HCT116 (cell line): ENCODE measurements around the gene CARMIL1. TPM values are rescaled to one million over a fixed set of nuclear protein-coding genes. Genes with fewer than 3 reads are reported as not detected.

Source experiments
- ATAC-seq: fragments of 200-7000 bp; cut with Tn5 transposase; 2 replicates; pipeline ENCODE4 v1.9.1; 2020; ENCODE audit warnings: mild to moderate bottlenecking, moderate library complexity
- BruUV-seq: library from RNA; stranded (reverse); fragments of 400-500 nt; replicated peaks from 2 replicates; lab custom pipeline; 2021; lab: Mats Ljungman, UMichigan
- CTCF ChIA-PET: fragments of 300-600 bp; sonication (Branson Sonifier 250); formaldehyde crosslinking; loops from one replicate; lab custom pipeline; 2021; ENCODE audit warnings: antibody characterized with exemption; lab: Charles Lee
- POLR2A ChIA-PET: fragments of 300-600, 350-600 bp; sonication (Branson Sonifier 250); formaldehyde crosslinking; loops from one replicate; lab custom pipeline; 2021; ENCODE audit warnings: antibody characterized with exemption; lab: Charles Lee
- RAD21 ChIA-PET, 2 experiments: fragments of 300-600 bp; sonication (Branson Sonifier 250); formaldehyde crosslinking; loops; one replicate each; lab custom pipeline; 2023; ENCODE audit warnings: low total read pairs in 2 of 2; ENCODE audit not compliant: uncharacterized antibody in 2 of 2, unreplicated experiment in 2 of 2, low non-redundant PET in 1 of 2; lab: Charles Lee
- DNase-seq: peaks from one replicate; pipeline ENCODE4 v3.0.0-alpha.2; 2010; ENCODE audit warnings: low read depth, low spot score
- H2AFZ ChIP-seq: fragments of 200-600 bp; shearing (Covaris generic), sonication (generic); 2 replicates; pipeline ENCODE4 v1.6.1; 2017; ENCODE audit warnings: low read depth, mixed run types, mixed read lengths, antibody characterized with exemption, low read length; ENCODE audit not compliant: poor library complexity, severe bottlenecking
- H3K27ac ChIP-seq: 2 replicates; pipeline ENCODE4 v1.5.1; 2012; ENCODE audit warnings: low read depth, low read length
- H3K27me3 ChIP-seq: fragments of 200-600 bp; sonication (generic); 2 replicates; pipeline ENCODE4 v1.6.1; 2016; ENCODE audit warnings: mixed run types, low read length, mixed read lengths; ENCODE audit not compliant: insufficient read depth
- H3K36me3 ChIP-seq, 2 experiments: fragments of 200-500 bp in 1 of 2; fragments of 200-600 bp in 1 of 2; sonication (Bioruptor generic) in 1 of 2; sonication (generic) in 1 of 2; 2 replicates each; pipeline versions ENCODE4 v1.5.1 to v1.6.1; 2014 to 2016; ENCODE audit warnings: low read length in 2 of 2, inconsistent platforms in 1 of 2, mixed read lengths in 1 of 2, mixed run types in 1 of 2; ENCODE audit not compliant: insufficient read depth in 2 of 2, control insufficient read depth in 1 of 2
- H3K4me1 ChIP-seq, 2 experiments: fragments of 200-600 bp in 1 of 2; sonication (generic) in 1 of 2; 2 replicates each; pipeline versions ENCODE4 v1.5.1 to v1.6.1; 2012 to 2017; ENCODE audit warnings: low read length in 2 of 2, inconsistent platforms in 1 of 2, mild to moderate bottlenecking in 1 of 2, mixed read lengths in 1 of 2, mixed run types in 1 of 2, moderate library complexity in 1 of 2; ENCODE audit not compliant: insufficient read depth in 2 of 2, control insufficient read depth in 1 of 2
- H3K4me2 ChIP-seq: fragments of 200-600 bp; sonication (generic); 2 replicates; pipeline ENCODE4 v1.6.1; 2017; ENCODE audit warnings: mixed run types, low read length, mixed read lengths
- H3K4me3 ChIP-seq, 2 experiments: fragments of 200-600 bp in 1 of 2; sonication (generic) in 1 of 2; replicated peaks in 1 of 2; 2 replicates each; pipeline ENCODE4 v1.5.1; 2011 to 2016; ENCODE audit warnings: low read length in 2 of 2, control low read depth in 1 of 2, low read depth in 1 of 2, mild to moderate bottlenecking in 1 of 2, mixed read lengths in 1 of 2, mixed run types in 1 of 2
- H3K79me2 ChIP-seq: fragments of 200-600 bp; sonication (generic); 2 replicates; pipeline ENCODE4 v1.6.1; 2017; ENCODE audit warnings: mild to moderate bottlenecking, mixed run types, low read length, moderate library complexity, mixed read lengths; ENCODE audit not compliant: insufficient read depth
- H3K9ac ChIP-seq: fragments of 200-600 bp; sonication (generic); 2 replicates; pipeline ENCODE4 v1.6.1; 2016; ENCODE audit warnings: low read length, mixed read lengths
- H3K9me2 ChIP-seq: fragments of 200-600 bp; sonication (generic), shearing (Covaris generic); 2 replicates; pipeline ENCODE4 v1.6.1; 2017; ENCODE audit warnings: mixed run types, mild to moderate bottlenecking, moderate library complexity; ENCODE audit not compliant: insufficient read depth
- H3K9me3 ChIP-seq, 2 experiments: fragments of 200-500 bp in 1 of 2; fragments of 200-600 bp in 1 of 2; sonication (Bioruptor generic) in 1 of 2; sonication (generic) in 1 of 2; 2 replicates each; pipeline ENCODE4 v1.6.1; 2014 to 2017; ENCODE audit warnings: low read length in 2 of 2, mixed read lengths in 2 of 2, inconsistent platforms in 1 of 2, low read depth in 1 of 2, mild to moderate bottlenecking in 1 of 2, mixed run types in 1 of 2, moderate library complexity in 1 of 2; ENCODE audit not compliant: control insufficient read depth in 1 of 2, insufficient read depth in 1 of 2
- H4K20me1 ChIP-seq: fragments of 200-600 bp; sonication (generic), shearing (Covaris generic); 2 replicates; pipeline ENCODE4 v1.6.1; 2017; ENCODE audit warnings: mixed run types, mild to moderate bottlenecking, moderate library complexity; ENCODE audit not compliant: insufficient read depth
- ATF3 ChIP-seq: IDR thresholded peaks from 2 replicates; pipeline ENCODE4 v1.6.1; 2012
- EGR1 ChIP-seq: IDR thresholded peaks from 2 replicates; pipeline ENCODE4 v1.6.1; 2012; ENCODE audit warnings: low read depth
- ELF1 ChIP-seq: IDR thresholded peaks from 2 replicates; pipeline ENCODE4 v1.6.1; 2012; ENCODE audit warnings: low read depth, borderline replicate concordance
- EZH2 ChIP-seq: fragments of 200-600 bp; sonication (generic); IDR thresholded peaks from 2 replicates; pipeline ENCODE4 v1.6.1; 2017; ENCODE audit warnings: antibody characterized with exemption, mixed run types
- EZH2phosphoT487 ChIP-seq: fragments of 200-600 bp; IDR thresholded peaks from 2 replicates; pipeline ENCODE4 v1.6.1; 2018; ENCODE audit warnings: antibody characterized with exemption, borderline replicate concordance
- FOSL1 ChIP-seq: IDR thresholded peaks from 2 replicates; pipeline ENCODE4 v1.6.1; 2012; ENCODE audit warnings: low read depth
- JUND ChIP-seq: IDR thresholded peaks from 2 replicates; pipeline ENCODE4 v1.6.1; 2012
- POLR2A ChIP-seq: IDR thresholded peaks from 2 replicates; pipeline ENCODE4 v1.7.0; 2011; ENCODE audit warnings: borderline replicate concordance; ENCODE audit not compliant: insufficient read depth, insufficient read length; ENCODE audit errors: extremely low read depth
- RAD21 ChIP-seq: IDR thresholded peaks from 2 replicates; pipeline ENCODE4 v1.6.1; 2012; ENCODE audit warnings: low read depth, mild to moderate bottlenecking
- SP1 ChIP-seq: IDR thresholded peaks from 2 replicates; pipeline ENCODE4 v1.6.1; 2012; ENCODE audit warnings: low read depth
- SRF ChIP-seq: IDR thresholded peaks from 2 replicates; pipeline ENCODE4 v1.6.1; 2012; ENCODE audit warnings: low read depth
- TCF7L2 ChIP-seq: IDR thresholded peaks from 2 replicates; pipeline ENCODE4 v1.7.0; 2011; ENCODE audit warnings: borderline replicate concordance, inconsistent platforms; ENCODE audit not compliant: insufficient read depth, insufficient read length; ENCODE audit errors: extremely low read depth
- YY1 ChIP-seq: IDR thresholded peaks from 2 replicates; pipeline ENCODE4 v1.6.1; 2011; ENCODE audit warnings: low read length, low read depth, moderate library complexity, mild to moderate bottlenecking; ENCODE audit not compliant: insufficient replicate concordance; ENCODE audit errors: extremely low read depth
- ZNF274 ChIP-seq: fragments of 200-500 bp; sonication (Bioruptor generic); IDR thresholded peaks from 2 replicates; pipeline ENCODE4 v1.6.1; 2014; ENCODE audit warnings: mild to moderate bottlenecking, low read depth, low read length, inconsistent platforms
- intact Hi-C: fragments of 100-400 bp; cut with micrococcal nuclease; formaldehyde crosslinking; loops from 2 replicates; pipeline ENCODE4 v1.10.0; 2022
- total RNA-seq: library from RNA; stranded (reverse); gene quantifications from one replicate; pipeline ENCODE4 v1.2.1, GENCODE V29; 2021; ENCODE audit not compliant: unreplicated experiment
- TF ChIP-seq, protein P1 (sequence below): IDR thresholded peaks from 2 replicates; pipeline ENCODE4 v1.6.1; 2012; ENCODE audit warnings: low read depth

Gene CARMIL1
- total RNA-seq, 1 experiment from 2014 or later = 21.7 TPM

GRCh38 chr6:25484900-25485299 lies 205.7 kb downstream of the CARMIL1 start:
- Histone ChIP-seq H3K4me2 (no peak overlapping the region), H3K4me1 (peaks cover 0 to 12% of the 10 kb centered on the region in 2 experiments; a peak in 1 of 4 replicates), H3K79me2 (no peaks in the 10 kb centered on the region), H2AFZ (no peak overlapping the region), H3K9me2 (peaks cover 3% of the 10 kb centered on the region), H3K36me3 (no peaks in the 10 kb centered on the region), H3K27ac (no peak overlapping the region), H3K9me3 (no peaks in the 10 kb centered on the region), H3K9ac (no peak overlapping the region), H3K4me3 (no peak overlapping the region), H3K27me3 (no peaks in the 10 kb centered on the region), H4K20me1 (no peaks in the 10 kb centered on the region)
- ChIA-PET CTCF (no interaction called here), RAD21 (no interaction called here), POLR2A (no interaction called here)
- ATAC-seq = no peak
- BruUV-seq = no TSS peak
- DNase-seq = no peak
- TF ChIP-seq ATF3 (no peak), TCF7L2 (no peak), SP1 (no peak), JUND (no peak), EZH2 (no peak), YY1 (no peak), RAD21 (no peak), ZNF274 (no peak), ELF1 (no peak), POLR2A (no peak), EGR1 (no peak), EZH2phosphoT487 (no peak), FOSL1 (no peak), SRF (no peak)
- TF ChIP-seq, protein P1, sequence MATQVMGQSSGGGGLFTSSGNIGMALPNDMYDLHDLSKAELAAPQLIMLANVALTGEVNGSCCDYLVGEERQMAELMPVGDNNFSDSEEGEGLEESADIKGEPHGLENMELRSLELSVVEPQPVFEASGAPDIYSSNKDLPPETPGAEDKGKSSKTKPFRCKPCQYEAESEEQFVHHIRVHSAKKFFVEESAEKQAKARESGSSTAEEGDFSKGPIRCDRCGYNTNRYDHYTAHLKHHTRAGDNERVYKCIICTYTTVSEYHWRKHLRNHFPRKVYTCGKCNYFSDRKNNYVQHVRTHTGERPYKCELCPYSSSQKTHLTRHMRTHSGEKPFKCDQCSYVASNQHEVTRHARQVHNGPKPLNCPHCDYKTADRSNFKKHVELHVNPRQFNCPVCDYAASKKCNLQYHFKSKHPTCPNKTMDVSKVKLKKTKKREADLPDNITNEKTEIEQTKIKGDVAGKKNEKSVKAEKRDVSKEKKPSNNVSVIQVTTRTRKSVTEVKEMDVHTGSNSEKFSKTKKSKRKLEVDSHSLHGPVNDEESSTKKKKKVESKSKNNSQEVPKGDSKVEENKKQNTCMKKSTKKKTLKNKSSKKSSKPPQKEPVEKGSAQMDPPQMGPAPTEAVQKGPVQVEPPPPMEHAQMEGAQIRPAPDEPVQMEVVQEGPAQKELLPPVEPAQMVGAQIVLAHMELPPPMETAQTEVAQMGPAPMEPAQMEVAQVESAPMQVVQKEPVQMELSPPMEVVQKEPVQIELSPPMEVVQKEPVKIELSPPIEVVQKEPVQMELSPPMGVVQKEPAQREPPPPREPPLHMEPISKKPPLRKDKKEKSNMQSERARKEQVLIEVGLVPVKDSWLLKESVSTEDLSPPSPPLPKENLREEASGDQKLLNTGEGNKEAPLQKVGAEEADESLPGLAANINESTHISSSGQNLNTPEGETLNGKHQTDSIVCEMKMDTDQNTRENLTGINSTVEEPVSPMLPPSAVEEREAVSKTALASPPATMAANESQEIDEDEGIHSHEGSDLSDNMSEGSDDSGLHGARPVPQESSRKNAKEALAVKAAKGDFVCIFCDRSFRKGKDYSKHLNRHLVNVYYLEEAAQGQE = no peak
- intact Hi-C loops = no loop called here
